Parathyroid adenoma (tissue), 2 donors: ENCODE measurements around the gene DIP2C.

Source experiments
- H2AFZ ChIP-seq: fragments of 300-600 bp; sonication (generic); one replicate; pipeline ENCODE4 v1.7.0; 2017; ENCODE audit warnings: antibody characterized with exemption, mild to moderate bottlenecking
- H3K27ac ChIP-seq: fragments of 300-600 bp; sonication (generic); one replicate; pipeline ENCODE4 v1.7.0; 2017
- H3K27me3 ChIP-seq: fragments of 300-600 bp; sonication (generic); one replicate; pipeline ENCODE4 v1.7.0; 2017; ENCODE audit warnings: low read length; ENCODE audit not compliant: control insufficient read depth, insufficient read depth
- H3K36me3 ChIP-seq: fragments of 300-600 bp; sonication (generic); one replicate; pipeline ENCODE4 v1.7.0; 2017; ENCODE audit warnings: low read length; ENCODE audit not compliant: control insufficient read depth, insufficient read depth
- H3K4me1 ChIP-seq: fragments of 300-600 bp; sonication (generic); one replicate; pipeline ENCODE4 v1.7.0; 2017; ENCODE audit warnings: control low read depth
- H3K4me2 ChIP-seq: fragments of 300-600 bp; sonication (generic); one replicate; pipeline ENCODE4 v1.7.0; 2017; ENCODE audit warnings: low read length
- H3K4me3 ChIP-seq: fragments of 300-600 bp; sonication (generic); one replicate; pipeline ENCODE4 v1.7.0; 2017; ENCODE audit warnings: low read depth, low read length
- H3K79me2 ChIP-seq: fragments of 300-600 bp; sonication (generic); one replicate; pipeline ENCODE4 v1.7.0; 2017; ENCODE audit warnings: control low read depth
- H3K9ac ChIP-seq: fragments of 300-600 bp; sonication (generic); one replicate; pipeline ENCODE4 v1.7.0; 2017; ENCODE audit warnings: mild to moderate bottlenecking
- H3K9me3 ChIP-seq: fragments of 300-600 bp; sonication (generic); one replicate; pipeline ENCODE4 v1.7.0; 2017; ENCODE audit warnings: low read length; ENCODE audit not compliant: control insufficient read depth
- CTCF ChIP-seq: fragments of 300-600 bp; sonication (generic); IDR thresholded peaks from one replicate; pipeline ENCODE4 v1.7.0; 2017; ENCODE audit warnings: antibody characterized with exemption, mild to moderate bottlenecking
- donor health status: primary hyperparathyroidism.

The DIP2C gene

GRCh38 chr10:228366-228765 is 461.1 kb downstream of the DIP2C start:
- H3K4me2 ChIP-seq = no peak overlapping the region
- H2AFZ ChIP-seq = no peak overlapping the region
- no peak for TF ChIP-seq CTCF

GRCh38 chr10:227014-227413 is 462.5 kb downstream of the DIP2C start:
- no peak overlapping the region for H2AFZ ChIP-seq
- H3K27me3 ChIP-seq = no peaks in the 10 kb centered on the region
- no peak for TF ChIP-seq CTCF
- H3K9ac ChIP-seq = no peak overlapping the region
- no peak overlapping the region for H3K27ac ChIP-seq
- H3K79me2 ChIP-seq = peaks cover 8% of the 10 kb centered on the region
- no peak overlapping the region for H3K4me2 ChIP-seq
- H3K36me3 ChIP-seq = no peaks in the 10 kb centered on the region
- H3K4me3 ChIP-seq = no peak overlapping the region
- H3K9me3 ChIP-seq = no peaks in the 10 kb centered on the region
- no peaks in the 10 kb centered on the region for H3K4me1 ChIP-seq

More at GRCh38 chr10:228366-228765, 461.1 kb downstream of the DIP2C start:
- Histone ChIP-seq H3K4me1 (no peaks in the 10 kb centered on the region), H3K27me3 (no peaks in the 10 kb centered on the region), H3K27ac (no peak overlapping the region), H3K9ac (no peak overlapping the region), H3K9me3 (no peaks in the 10 kb centered on the region), H3K79me2 (peaks cover 5% of the 10 kb centered on the region), H3K36me3 (no peaks in the 10 kb centered on the region), H3K4me3 (no peak overlapping the region)

DNA sequence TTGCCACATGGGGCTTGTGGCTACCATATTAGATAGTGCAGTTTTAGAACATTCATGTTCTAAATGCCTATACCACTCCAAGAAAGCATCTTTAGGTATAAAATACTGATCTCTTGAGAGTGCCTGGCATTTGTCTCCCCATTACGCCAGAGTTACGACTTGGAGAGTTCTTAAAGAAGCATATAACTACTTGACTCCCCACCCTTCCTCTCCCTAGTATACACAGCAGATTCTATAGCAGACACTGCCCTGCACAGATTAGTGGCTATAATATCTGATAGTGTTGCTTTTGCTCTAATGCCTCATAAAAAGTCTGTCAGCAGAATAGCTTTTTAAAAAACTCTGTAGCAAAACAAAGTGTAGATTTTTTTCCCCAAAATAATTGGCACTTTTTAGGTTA is 463.4 kb downstream of the DIP2C start:
- Histone ChIP-seq H3K4me1 (no peaks in the 10 kb centered on the region), H3K79me2 (peaks cover 8% of the 10 kb centered on the region), H2AFZ (no peak overlapping the region), H3K4me2 (no peak overlapping the region), H3K4me3 (no peak overlapping the region), H3K9me3 (no peaks in the 10 kb centered on the region), H3K27me3 (no peaks in the 10 kb centered on the region), H3K36me3 (no peaks in the 10 kb centered on the region), H3K9ac (no peak overlapping the region), H3K27ac (no peak overlapping the region)
- TF ChIP-seq CTCF = no peak

GRCh38 chr10:224571-224970 is 464.9 kb downstream of the DIP2C start:
- no peak overlapping the region for H3K4me3 ChIP-seq
- H3K27me3 ChIP-seq = no peaks in the 10 kb centered on the region
- H2AFZ ChIP-seq = no peak overlapping the region

More at GRCh38 chr10:224571-224970, 464.9 kb downstream of the DIP2C start:
- no peak for TF ChIP-seq CTCF
- Histone ChIP-seq H3K36me3 (no peaks in the 10 kb centered on the region), H3K4me2 (no peak overlapping the region), H3K27ac (no peak overlapping the region), H3K79me2 (peaks cover 8% of the 10 kb centered on the region), H3K9ac (no peak overlapping the region), H3K9me3 (no peaks in the 10 kb centered on the region), H3K4me1 (no peaks in the 10 kb centered on the region)
